CD8-positive, alpha-beta memory T cell (primary cell): ENCODE results near the gene ZKSCAN8. TPM values are rescaled to one million over a fixed set of nuclear protein-coding genes. Genes with fewer than 3 reads are reported as not detected.
"Not testable (repeated sequence)": the region's sequence is repeated elsewhere in the genome, so short reads cannot be mapped to it uniquely, and the experiment has no call there.

ENCODE experiments used
- CTCF ChIA-PET: fragments of 350-600 bp; sonication (Branson Sonifier 250); formaldehyde crosslinking; loops from one replicate; lab custom pipeline; 2021; ENCODE audit warnings: antibody characterized with exemption; lab: Charles Lee
- POLR2A ChIA-PET: fragments of 350-600 bp; sonication (Branson Sonifier 250); formaldehyde crosslinking; loops from one replicate; lab custom pipeline; 2021; ENCODE audit warnings: antibody characterized with exemption; lab: Charles Lee
- DNase-seq, 5 donors: peaks; one replicate each; pipeline versions ENCODE4 v3.0.0 to v3.0.0-alpha.2; 2020 to 2022; ENCODE audit warnings: mixed read lengths in 1 of 5
- H3K27ac ChIP-seq: one replicate; pipeline ENCODE4 v1.7.0; 2013; ENCODE audit warnings: low read depth, mild to moderate bottlenecking, low read length, moderate library complexity
- H3K27me3 ChIP-seq: 2 replicates; pipeline ENCODE4 v1.7.0; 2013; ENCODE audit warnings: low read length, mild to moderate bottlenecking; ENCODE audit not compliant: insufficient read depth, poor library complexity, severe bottlenecking
- H3K36me3 ChIP-seq: 2 replicates; pipeline ENCODE4 v1.7.0; 2013; ENCODE audit warnings: mild to moderate bottlenecking, low read length, moderate library complexity; ENCODE audit not compliant: insufficient read depth
- H3K4me1 ChIP-seq: 2 replicates; pipeline ENCODE4 v1.7.0; 2013; ENCODE audit warnings: mild to moderate bottlenecking, low read length, moderate library complexity; ENCODE audit not compliant: insufficient read depth
- H3K4me3 ChIP-seq: 2 replicates; pipeline ENCODE4 v1.7.0; 2013; ENCODE audit warnings: mild to moderate bottlenecking, low read length
- H3K9me3 ChIP-seq: 2 replicates; pipeline ENCODE4 v1.7.0; 2013; ENCODE audit warnings: mild to moderate bottlenecking, low read length
- H3K27ac Mint-ChIP-seq, 8 donors: one replicate each; pipeline ENCODE4 v1.8.0; 2020 to 2021; ENCODE audit warnings: mixed read lengths in 8 of 8, mild to moderate bottlenecking in 6 of 8, inconsistent platforms in 3 of 8, moderate library complexity in 3 of 8
- H3K27me3 Mint-ChIP-seq, 2 donors: one replicate each; pipeline ENCODE4 v1.8.0; 2020 to 2021; ENCODE audit warnings: mixed read lengths in 2 of 2, mild to moderate bottlenecking in 1 of 2, moderate library complexity in 1 of 2
- H3K36me3 Mint-ChIP-seq, 3 donors: one replicate each; pipeline ENCODE4 v1.8.0; 2020 to 2021; ENCODE audit warnings: mixed read lengths in 3 of 3, inconsistent platforms in 1 of 3, mild to moderate bottlenecking in 1 of 3
- H3K4me1 Mint-ChIP-seq, 3 donors: one replicate each; pipeline ENCODE4 v1.8.0; 2020 to 2021; ENCODE audit warnings: mixed read lengths in 3 of 3, inconsistent platforms in 1 of 3, mild to moderate bottlenecking in 1 of 3
- H3K4me3 Mint-ChIP-seq, 7 donors: one replicate each; pipeline ENCODE4 v1.8.0; 2020 to 2021; ENCODE audit warnings: mixed read lengths in 7 of 7, mild to moderate bottlenecking in 6 of 7, moderate library complexity in 4 of 7, inconsistent platforms in 2 of 7
- H3K9me3 Mint-ChIP-seq, 5 donors: one replicate each; pipeline ENCODE4 v1.8.0; 2020 to 2022; ENCODE audit warnings: mixed read lengths in 5 of 5, mild to moderate bottlenecking in 3 of 5, moderate library complexity in 2 of 5, inconsistent platforms in 1 of 5
- polyA plus RNA-seq: library from polyadenylated mRNA; unstranded; fragments of 300-500 nt; fragmentation: Illumina TruSeq; gene quantifications from one replicate; pipeline ENCODE4 v1.2.3, GENCODE V29; 2021
- total RNA-seq, 2 experiments: library from RNA; stranded (reverse); gene quantifications; one replicate each; pipeline ENCODE4 v1.2.3, GENCODE V29; 2021

The ZKSCAN8 gene
- total RNA-seq (10 to 100 TPM; 15.6 to 17.4 TPM), polyA plus RNA-seq (1.9 TPM)

GRCh38 chr6:28141500-28142329 is at the start of gene ZKSCAN8:
Gene ZKSCAN8 (plus strand): TSS chr6:28141883. CDS start chr6:28148408, 6,525 bp downstream.
- ChIA-PET POLR2A (interaction anchor here (0.6 to 2.7 kb wide), 13 partner anchors 11 to 277 kb away, joined by 3 to 26 read pairs (median 5); partner anchors contain the start of genes ZKSCAN3, ZKSCAN4, ZSCAN16 and ZSCAN26), CTCF (interaction anchor here (0.8 to 4.4 kb wide), 7 partner anchors 16 to 261 kb away, joined by 3 to 33 read pairs (median 5); partner anchors contain the start of genes ZSCAN16 and ZSCAN26)
- peak within 1 kb of the TSS; percentile 89 for H3K4me3 ChIP-seq
- no peaks in the 10 kb centered on the region for H3K9me3 ChIP-seq
- Mint-ChIP-seq H3K27ac (peak within 1 kb of the TSS; percentile 93 to 99 (median 96)), H3K36me3 (peaks cover 0 to 43% (median 9%) of the 10 kb centered on the region in 3 donors), H3K27me3 (no peaks in the 10 kb centered on the region), H3K4me1 (peaks cover 61 to 75% (median 72%) of the 10 kb centered on the region in 3 donors), H3K9me3 (no peaks in the 10 kb centered on the region), H3K4me3 (peak within 1 kb of the TSS; percentile 95 to 99 (median 97))
- H3K36me3 ChIP-seq = peaks cover 14% of the 10 kb centered on the region
- peaks cover 38% of the 10 kb centered on the region for H3K4me1 ChIP-seq
- peak; percentile 61 to 84 (median 74) for DNase-seq
- H3K27ac ChIP-seq = peak within 1 kb of the TSS; percentile 77
- H3K27me3 ChIP-seq = no peaks in the 10 kb centered on the region

GRCh38 chr6:28102222-28102621 is 39.5 kb upstream of the ZKSCAN8 start:
- H3K27ac ChIP-seq, CTCF ChIA-PET, H3K4me3 ChIP-seq, H3K4me1 ChIP-seq, H3K27ac Mint-ChIP-seq, H3K27me3 ChIP-seq, H3K9me3 ChIP-seq, POLR2A ChIA-PET, H3K9me3 Mint-ChIP-seq, DNase-seq, H3K36me3 ChIP-seq: not testable (repeated sequence)
- Mint-ChIP-seq H3K27me3 (peaks cover 8 to 20% of the 10 kb centered on the region in 2 donors), H3K4me3 (peak overlapping the region in 1 of 7 donors; percentile 40), H3K4me1 (peaks cover 11 to 15% (median 11%) of the 10 kb centered on the region in 3 donors), H3K36me3 (peaks cover 0 to 13% (median 8%) of the 10 kb centered on the region in 3 donors)

- H3K27me3 Mint-ChIP-seq = peaks cover 8 to 17% of the 10 kb centered on the region in 2 donors
Measured at GRCh38 chr6:28102699-28103098, 39.0 kb upstream of the ZKSCAN8 start.

DNA sequence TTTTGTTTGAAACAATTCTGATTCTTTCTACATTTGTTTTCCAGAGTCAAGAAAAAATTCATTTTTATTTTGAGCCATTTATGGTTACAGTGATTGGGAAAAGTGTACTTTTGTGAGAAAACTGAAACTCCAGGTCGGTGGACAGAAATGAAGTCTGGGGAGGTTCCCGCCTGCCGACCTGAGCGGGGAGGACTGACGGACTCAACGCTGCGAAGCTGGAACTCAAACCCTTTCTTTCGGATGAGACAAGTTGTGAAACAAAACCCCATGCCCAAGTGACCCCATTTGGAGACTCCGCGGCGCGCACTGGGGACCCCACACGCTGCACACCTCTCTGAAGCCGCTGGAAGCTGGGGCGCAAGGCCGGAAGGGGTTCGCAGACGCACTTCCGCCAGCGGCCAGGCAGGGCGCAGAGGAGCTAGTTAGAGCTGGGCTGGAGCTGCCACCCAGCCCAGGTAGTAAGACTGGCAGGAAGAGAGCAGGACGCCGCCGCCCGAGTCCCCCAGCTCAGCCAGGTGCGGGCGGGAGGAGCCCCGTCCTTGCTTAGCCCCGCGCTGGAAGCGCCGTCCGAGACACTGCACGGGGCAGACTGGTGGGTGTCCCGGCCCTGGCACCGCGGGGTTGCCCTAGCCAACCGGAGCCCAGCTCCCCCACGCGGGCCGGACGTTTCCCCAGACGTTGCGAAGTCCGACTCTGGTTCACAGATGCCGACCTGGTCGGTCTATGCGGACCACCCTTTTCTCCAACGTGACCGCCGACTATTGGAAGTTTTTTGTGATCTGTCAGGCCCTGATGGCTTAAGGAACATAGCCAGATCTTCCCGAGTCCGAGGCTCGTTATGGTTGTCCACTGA is 37.1 kb upstream of the ZKSCAN8 start:
- Histone ChIP-seq H3K4me1 (no peaks in the 10 kb centered on the region), H3K27ac (peak overlapping the region; percentile 78), H3K4me3 (peak overlapping the region; percentile 64), H3K36me3 (no peaks in the 10 kb centered on the region), H3K27me3 (no peaks in the 10 kb centered on the region), H3K9me3 (no peaks in the 10 kb centered on the region)
- Mint-ChIP-seq H3K27ac (peak overlapping the region; percentile 81 to 97 (median 95)), H3K4me3 (peak overlapping the region; percentile 91 to 94 (median 93)), H3K36me3 (peaks cover 3 to 8% (median 6%) of the 10 kb centered on the region in 3 donors), H3K27me3 (peaks cover 14 to 16% of the 10 kb centered on the region in 2 donors), H3K9me3 (no peaks in the 10 kb centered on the region), H3K4me1 (peaks cover 11 to 15% (median 11%) of the 10 kb centered on the region in 3 donors)
- POLR2A ChIA-PET = interaction anchor here (0.6 to 2.2 kb wide), 12 partner anchors 12 to 625 kb away, joined by 3 to 12 read pairs (median 4); partner anchors contain the start of genes ZKSCAN4, ZKSCAN8, ZSCAN16 and ZSCAN31
- CTCF ChIA-PET = interaction anchor here (0.8 to 2.1 kb wide), 16 partner anchors 8 to 257 kb away, joined by 3 to 14 read pairs (median 4); partner anchors contain the start of genes ZKSCAN4 and ZSCAN16
- DNase-seq = peak; percentile 77 to 89 (median 81)

More at GRCh38 chr6:28102699-28103098, 39.0 kb upstream of the ZKSCAN8 start:
- H3K4me3 ChIP-seq, H3K36me3 ChIP-seq, POLR2A ChIA-PET, DNase-seq, H3K9me3 Mint-ChIP-seq, H3K27ac ChIP-seq, CTCF ChIA-PET, H3K9me3 ChIP-seq, H3K27me3 ChIP-seq, H3K4me1 ChIP-seq: not testable (repeated sequence)
- Mint-ChIP-seq H3K4me3 (peak overlapping the region in 2 of 7 donors; percentile 21 to 40), H3K36me3 (peaks cover 0 to 10% (median 8%) of the 10 kb centered on the region in 3 donors), H3K27ac (peak overlapping the region in 2 of 8 donors; percentile 22 to 76), H3K4me1 (peaks cover 11 to 15% (median 11%) of the 10 kb centered on the region in 3 donors)

- no peak for DNase-seq
- Mint-ChIP-seq H3K4me3 (peak overlapping the region; percentile 91 to 94 (median 93)), H3K9me3 (no peaks in the 10 kb centered on the region), H3K36me3 (peaks cover 3 to 8% (median 4%) of the 10 kb centered on the region in 3 donors), H3K27ac (peak overlapping the region; percentile 51 to 97 (median 90)), H3K4me1 (peaks cover 11 to 15% (median 11%) of the 10 kb centered on the region in 3 donors), H3K27me3 (peaks cover 9 to 17% of the 10 kb centered on the region in 2 donors)
- Histone ChIP-seq H3K36me3 (no peaks in the 10 kb centered on the region), H3K9me3 (no peaks in the 10 kb centered on the region), H3K4me3 (peak overlapping the region; percentile 64), H3K27me3 (no peaks in the 10 kb centered on the region), H3K4me1 (no peaks in the 10 kb centered on the region), H3K27ac (peak overlapping the region; percentile 78)
- ChIA-PET POLR2A (interaction anchor here (0.9 to 2.2 kb wide), 10 partner anchors 12 to 626 kb away, joined by 3 to 12 read pairs (median 4); partner anchors contain the start of genes ZKSCAN4, ZKSCAN8 and ZSCAN31), CTCF (interaction anchor here (0.8 to 2.1 kb wide), 14 partner anchors 9 to 256 kb away, joined by 3 to 14 read pairs (median 4); partner anchors contain the start of genes ZKSCAN4 and ZSCAN16)
Measured at GRCh38 chr6:28105245-28105639, 36.4 kb upstream of the ZKSCAN8 start.

DNA sequence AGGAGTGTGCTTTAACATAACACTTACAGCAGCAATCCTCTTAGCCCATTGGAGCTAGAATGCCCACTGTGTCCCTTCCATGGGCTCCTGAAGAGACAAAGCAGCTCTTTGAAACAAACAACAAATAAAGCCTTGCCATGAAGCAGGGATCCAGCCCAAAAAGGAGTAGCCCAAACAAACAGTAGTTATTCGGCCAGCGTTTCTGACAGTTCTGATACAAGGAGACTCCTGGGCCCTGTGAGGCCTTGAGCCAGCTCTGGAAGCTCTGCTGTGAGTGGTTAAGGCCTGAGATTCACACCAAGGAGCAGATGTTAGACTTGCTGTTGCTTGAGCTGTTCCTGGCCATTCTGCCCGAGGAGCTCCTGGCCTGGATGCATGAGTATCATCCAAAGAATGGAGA is 34.2 kb upstream of the ZKSCAN8 start:
- DNase-seq = no peak
- Mint-ChIP-seq H3K36me3 (peaks cover 0 to 8% (median 3%) of the 10 kb centered on the region in 3 donors), H3K4me3 (no peak overlapping the region), H3K9me3 (no peaks in the 10 kb centered on the region), H3K27ac (no peak overlapping the region), H3K4me1 (peaks cover 11 to 15% (median 11%) of the 10 kb centered on the region in 3 donors), H3K27me3 (peaks cover 4 to 11% of the 10 kb centered on the region in 2 donors)
- Histone ChIP-seq H3K9me3 (no peaks in the 10 kb centered on the region), H3K27ac (no peak overlapping the region), H3K4me1 (no peaks in the 10 kb centered on the region), H3K27me3 (no peaks in the 10 kb centered on the region), H3K4me3 (no peak overlapping the region), H3K36me3 (no peaks in the 10 kb centered on the region)
- ChIA-PET CTCF (interaction anchor here (1.2 kb wide), 1 partner anchor 249 kb away, joined by 4 read pairs; no protein-coding TSS in a partner anchor), POLR2A (no interaction called here)

DNA sequence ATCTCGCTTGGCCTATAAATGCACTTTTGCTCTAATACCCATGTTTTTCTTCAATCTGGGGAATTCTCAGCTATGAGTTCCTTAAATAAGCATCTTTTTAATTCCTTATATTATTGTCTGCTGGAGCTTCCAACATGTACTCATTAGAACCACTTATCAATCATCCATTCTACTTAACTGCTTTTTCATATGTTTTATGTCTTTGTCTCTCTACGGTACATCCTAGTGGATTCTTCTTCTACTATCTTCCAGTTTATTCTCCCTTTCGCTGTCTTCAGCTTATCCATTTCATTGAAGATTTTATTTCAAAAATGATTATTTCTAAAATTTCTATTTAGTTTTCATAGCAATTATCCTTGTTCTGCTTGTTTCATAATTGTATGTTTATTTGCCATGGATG is 29.7 kb upstream of the ZKSCAN8 start:
- Mint-ChIP-seq H3K9me3 (no peaks in the 10 kb centered on the region), H3K36me3 (peaks cover 5 to 29% (median 10%) of the 10 kb centered on the region in 3 donors), H3K27ac (no peak overlapping the region), H3K4me1 (no peaks in the 10 kb centered on the region), H3K27me3 (peaks cover 4 to 9% of the 10 kb centered on the region in 2 donors), H3K4me3 (no peak overlapping the region)
- no peak overlapping the region for H3K27ac ChIP-seq
- peaks cover 9% of the 10 kb centered on the region for H3K36me3 ChIP-seq
- CTCF ChIA-PET = interaction anchor here (0.8 kb wide), 1 partner anchor 12 kb away, joined by 4 read pairs; the partner anchor contains the start of gene ZSCAN16
- H3K9me3 ChIP-seq = no peaks in the 10 kb centered on the region
- no peaks in the 10 kb centered on the region for H3K27me3 ChIP-seq
- no peaks in the 10 kb centered on the region for H3K4me1 ChIP-seq
- POLR2A ChIA-PET = no interaction called here
- H3K4me3 ChIP-seq = no peak overlapping the region
- no peak for DNase-seq
